Measurements from ENCODE around the gene BANP.

Gene BANP

DNA sequence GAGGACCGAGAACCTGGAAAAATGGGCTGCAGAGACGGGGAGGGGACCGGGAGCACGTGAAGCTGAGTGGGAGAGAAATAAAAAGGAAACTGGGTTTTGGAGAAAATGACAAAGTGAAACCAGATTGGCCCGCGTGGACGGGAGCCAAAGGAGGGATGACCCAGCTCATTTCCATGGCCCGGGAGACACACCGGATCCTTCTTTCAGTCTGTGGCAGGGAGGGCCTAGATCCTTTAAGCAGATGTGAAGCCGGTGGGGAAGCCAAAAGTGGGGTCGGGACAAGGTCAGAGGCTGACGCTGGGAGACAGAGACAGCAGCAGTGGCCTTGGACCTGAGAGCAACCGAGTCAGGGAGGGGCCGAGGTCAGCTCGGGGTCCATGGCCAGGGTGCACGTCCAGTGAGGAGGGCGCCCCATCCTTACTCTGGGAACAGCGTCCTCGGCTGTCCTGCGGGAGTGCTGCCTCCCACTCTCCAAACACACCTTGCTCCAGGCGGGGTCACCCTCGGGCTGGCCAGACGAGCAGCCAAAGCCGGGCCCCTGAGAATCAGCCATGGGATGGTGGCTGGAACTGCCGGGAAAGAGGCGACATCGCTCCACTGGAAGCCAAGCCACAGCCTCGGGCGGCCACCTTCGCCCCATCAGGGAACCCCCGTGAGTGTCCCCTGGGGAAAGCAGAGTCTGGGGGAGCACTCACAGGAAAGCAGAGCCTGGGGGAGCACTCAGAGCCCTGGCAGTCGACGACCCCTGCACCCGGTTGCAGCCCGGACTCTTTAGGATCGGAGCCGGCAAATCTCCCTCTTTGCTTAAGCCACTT is 32.2 kb upstream of the BANP start:
- Histone ChIP-seq H3K9ac (ENCODE audit: low read length) (no peak overlapping the region), H4K20me1 (ENCODE audit: insufficient read depth, low read length) (no peaks in the 10 kb centered on the region), H3K36me3 (ENCODE audit: insufficient read depth, low read length) (no peaks in the 10 kb centered on the region), H3K9me2 (ENCODE audit: low read depth, low read length) (no peaks in the 10 kb centered on the region), H3K4me3 (ENCODE audit: low read depth, low read length, poor library complexity, severe bottlenecking) (no peak overlapping the region), H3K4me2 (ENCODE audit: low read length) (no peak overlapping the region), H3K79me2 (ENCODE audit: insufficient read depth, low read length) (no peaks in the 10 kb centered on the region), H3K27ac (ENCODE audit: low read depth, low read length, poor library complexity, severe bottlenecking) (no peak overlapping the region), H2AFZ (ENCODE audit: low read length) (no peak overlapping the region), H3F3A (ENCODE audit: insufficient read depth, low read length) (no peaks in the 10 kb centered on the region), H3K27me3 (ENCODE audit: insufficient read depth, low read length) (peaks cover 9% of the 10 kb centered on the region; the same call in 1 of the 2 replicates), H3K9me3 (ENCODE audit: low read length) (no peaks in the 10 kb centered on the region), H3K4me1 (ENCODE audit: insufficient read depth, low read length, severe bottlenecking) (peaks cover 2% of the 10 kb centered on the region)
- TF ChIP-seq EZH2 (IDR thresholded peaks at IDR 0.05; ENCODE audit: borderline replicate concordance, low read length) = no peak
- TF ChIP-seq, protein P1, sequence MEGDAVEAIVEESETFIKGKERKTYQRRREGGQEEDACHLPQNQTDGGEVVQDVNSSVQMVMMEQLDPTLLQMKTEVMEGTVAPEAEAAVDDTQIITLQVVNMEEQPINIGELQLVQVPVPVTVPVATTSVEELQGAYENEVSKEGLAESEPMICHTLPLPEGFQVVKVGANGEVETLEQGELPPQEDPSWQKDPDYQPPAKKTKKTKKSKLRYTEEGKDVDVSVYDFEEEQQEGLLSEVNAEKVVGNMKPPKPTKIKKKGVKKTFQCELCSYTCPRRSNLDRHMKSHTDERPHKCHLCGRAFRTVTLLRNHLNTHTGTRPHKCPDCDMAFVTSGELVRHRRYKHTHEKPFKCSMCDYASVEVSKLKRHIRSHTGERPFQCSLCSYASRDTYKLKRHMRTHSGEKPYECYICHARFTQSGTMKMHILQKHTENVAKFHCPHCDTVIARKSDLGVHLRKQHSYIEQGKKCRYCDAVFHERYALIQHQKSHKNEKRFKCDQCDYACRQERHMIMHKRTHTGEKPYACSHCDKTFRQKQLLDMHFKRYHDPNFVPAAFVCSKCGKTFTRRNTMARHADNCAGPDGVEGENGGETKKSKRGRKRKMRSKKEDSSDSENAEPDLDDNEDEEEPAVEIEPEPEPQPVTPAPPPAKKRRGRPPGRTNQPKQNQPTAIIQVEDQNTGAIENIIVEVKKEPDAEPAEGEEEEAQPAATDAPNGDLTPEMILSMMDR (IDR thresholded peaks at IDR 0.05; ENCODE audit: low read length) = no peak

DNA sequence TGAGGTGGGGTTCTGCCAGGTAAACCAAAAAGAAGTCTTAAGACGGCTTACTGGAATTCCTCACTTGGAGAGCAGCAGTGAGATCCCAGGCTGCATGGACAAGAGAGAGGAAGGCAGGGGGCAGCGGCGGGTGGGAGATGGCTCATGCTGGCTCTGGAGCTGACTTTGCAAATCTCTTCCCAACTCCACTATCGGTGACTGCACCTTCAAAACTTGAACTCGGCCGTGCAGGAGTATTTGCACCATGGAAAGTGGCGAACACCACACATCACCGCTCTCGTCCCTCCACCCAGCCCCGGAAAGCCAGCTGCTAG is 31.6 kb upstream of the BANP start:
- TF ChIP-seq EZH2 (IDR thresholded peaks at IDR 0.05; ENCODE audit: borderline replicate concordance, low read length) = no peak
- TF ChIP-seq, protein P1 (IDR thresholded peaks at IDR 0.05; ENCODE audit: low read length) = no peak

DNA sequence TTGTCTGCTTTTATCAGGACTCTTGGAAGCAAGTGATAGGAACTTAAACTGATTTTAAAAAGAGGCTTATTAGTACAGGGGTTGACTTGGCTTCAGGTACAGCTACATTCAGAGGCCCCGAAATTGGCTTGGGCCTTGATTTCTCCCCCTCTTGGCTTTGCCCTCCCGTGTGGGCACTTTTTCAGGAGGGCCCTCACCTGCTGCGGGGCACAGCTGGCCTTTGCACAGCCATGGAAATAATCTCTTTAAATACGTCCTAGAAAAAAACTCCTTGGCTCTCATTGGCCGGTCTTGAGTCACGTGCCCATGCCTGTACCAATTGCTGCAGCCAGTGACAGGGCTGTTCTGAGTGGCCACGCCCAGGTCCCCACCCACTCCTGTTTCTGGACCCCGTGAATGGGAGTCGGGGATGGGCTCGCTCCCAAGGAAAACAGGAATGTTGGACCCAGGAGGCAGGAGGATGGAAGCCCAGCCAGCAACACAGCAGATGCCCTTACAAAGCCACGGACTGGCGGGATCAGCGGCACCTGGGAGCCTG is 29.9 kb upstream of the BANP start:
- Histone ChIP-seq H2AFZ (ENCODE audit: low read length) (no peak overlapping the region), H3K4me2 (ENCODE audit: low read length) (no peak overlapping the region), H3K36me3 (ENCODE audit: insufficient read depth, low read length) (no peaks in the 10 kb centered on the region), H3K9ac (ENCODE audit: low read length) (no peak overlapping the region), H3K4me1 (ENCODE audit: insufficient read depth, low read length, severe bottlenecking) (peaks cover 6% of the 10 kb centered on the region), H3K27me3 (ENCODE audit: insufficient read depth, low read length) (peaks cover 5% of the 10 kb centered on the region; the same call in 1 of the 2 replicates), H3F3A (ENCODE audit: insufficient read depth, low read length) (no peaks in the 10 kb centered on the region), H3K27ac (ENCODE audit: low read depth, low read length, poor library complexity, severe bottlenecking) (no peak overlapping the region), H3K9me2 (ENCODE audit: low read depth, low read length) (no peaks in the 10 kb centered on the region), H3K4me3 (ENCODE audit: low read depth, low read length, poor library complexity, severe bottlenecking) (no peak overlapping the region), H3K79me2 (ENCODE audit: insufficient read depth, low read length) (no peaks in the 10 kb centered on the region), H4K20me1 (ENCODE audit: insufficient read depth, low read length) (no peaks in the 10 kb centered on the region), H3K9me3 (ENCODE audit: low read length) (no peaks in the 10 kb centered on the region)
- TF ChIP-seq, protein P1 (IDR thresholded peaks at IDR 0.05; ENCODE audit: low read length) = no peak
- no peak for TF ChIP-seq EZH2 (IDR thresholded peaks at IDR 0.05; ENCODE audit: borderline replicate concordance, low read length)

More for the DNA sequence above, 31.6 kb upstream of the BANP start:
- Histone ChIP-seq H3K4me3 (ENCODE audit: low read depth, low read length, poor library complexity, severe bottlenecking) (no peak overlapping the region), H3F3A (ENCODE audit: insufficient read depth, low read length) (no peaks in the 10 kb centered on the region), H3K79me2 (ENCODE audit: insufficient read depth, low read length) (no peaks in the 10 kb centered on the region), H3K4me1 (ENCODE audit: insufficient read depth, low read length, severe bottlenecking) (peaks cover 6% of the 10 kb centered on the region), H2AFZ (ENCODE audit: low read length) (no peak overlapping the region), H3K27ac (ENCODE audit: low read depth, low read length, poor library complexity, severe bottlenecking) (no peak overlapping the region), H3K36me3 (ENCODE audit: insufficient read depth, low read length) (no peaks in the 10 kb centered on the region), H3K27me3 (ENCODE audit: insufficient read depth, low read length) (peaks cover 9% of the 10 kb centered on the region; the same call in 1 of the 2 replicates), H4K20me1 (ENCODE audit: insufficient read depth, low read length) (no peaks in the 10 kb centered on the region), H3K9me3 (ENCODE audit: low read length) (no peaks in the 10 kb centered on the region), H3K9ac (ENCODE audit: low read length) (no peak overlapping the region), H3K4me2 (ENCODE audit: low read length) (no peak overlapping the region), H3K9me2 (ENCODE audit: low read depth, low read length) (no peaks in the 10 kb centered on the region)

Measured in OCI-LY1 (cell line).